ENCODE results near the gene NLRP3. TPM values are rescaled to one million over a fixed set of nuclear protein-coding genes. Genes with fewer than 3 reads are reported as not detected.

NLRP3 gene
- polyA plus RNA-seq, 1 of the 3 experiments (the other 2 are of a cell fraction), result 0.87 TPM

GRCh38 chr1:247494767-247495166 is 78.8 kb downstream of the NLRP3 start:
- no peak overlapping the region for H2AFZ ChIP-seq (ENCODE audit: low read depth)
- no peak overlapping the region for H3K27ac ChIP-seq (ENCODE audit: low read depth in 2 of 2, low read length in 1 of 2)
- H3F3A ChIP-seq (replicated peaks; ENCODE audit: insufficient read depth), result no peaks in the 10 kb centered on the region
- no peaks in the 10 kb centered on the region for H4K20me1 ChIP-seq (ENCODE audit: insufficient read depth)
- H3K9ac ChIP-seq, result no peak overlapping the region
- no peaks in the 10 kb centered on the region for H3K9me2 ChIP-seq
- no peak for TF ChIP-seq IRF3 (IDR thresholded peaks at IDR 0.05; ENCODE audit: low read depth, low read length)
- no peak for TF ChIP-seq JUND (IDR thresholded peaks at IDR 0.05)
- TF ChIP-seq RFX5 (IDR thresholded peaks at IDR 0.05; ENCODE audit: low read length), result no peak
- no peak for TF ChIP-seq EZH2phosphoT487 (IDR thresholded peaks at IDR 0.05; ENCODE audit: borderline replicate concordance, low read depth)
- no peak for TF ChIP-seq GABPA (IDR thresholded peaks at IDR 0.05; ENCODE audit: low read depth)
- TF ChIP-seq RAD21 (IDR thresholded peaks at IDR 0.05; ENCODE audit: low read length), result no peak
- no peak for TF ChIP-seq TAF1 (IDR thresholded peaks at IDR 0.05; ENCODE audit: borderline replicate concordance, low read depth, low read length)
- no peak for TF ChIP-seq CHD2 (IDR thresholded peaks at IDR 0.05; ENCODE audit: low read length, partially characterized antibody)
- no peak for TF ChIP-seq FOXM1 (IDR thresholded peaks at IDR 0.05; ENCODE audit: low read depth)
- no peak for TF ChIP-seq RXRA (IDR thresholded peaks at IDR 0.05; ENCODE audit: borderline replicate concordance, low read depth)
- H3K27me3 ChIP-seq (ENCODE audit: insufficient read depth), result peaks cover 31% of the 10 kb centered on the region; the same call in 1 of the 2 replicates
- no peaks in the 10 kb centered on the region for H3K36me3 ChIP-seq (replicated peaks in 1 of 2; ENCODE audit: control insufficient read depth in 1 of 2, insufficient read depth in 2 of 2, low read length in 1 of 2)
- ChIA-PET CTCF (no interaction called here), POLR2A (no interaction called here)
- no peaks in the 10 kb centered on the region for H3K4me1 ChIP-seq (ENCODE audit: control insufficient read depth in 1 of 2, insufficient read depth in 2 of 2, low read depth in 1 of 2, low read length in 1 of 2)
- no peak for DNase-seq
- 0% methylated on average over 2 of the region's 2 CpGs for WGBS (ENCODE audit: low lambda C conversion rate)
- no peaks in the 10 kb centered on the region for H3K79me2 ChIP-seq (ENCODE audit: insufficient read depth)
- H3K4me3 ChIP-seq (ENCODE audit: low read depth in 2 of 2, low read length in 1 of 2), result no peak overlapping the region
- H3K4me2 ChIP-seq, result no peak overlapping the region
- no peaks in the 10 kb centered on the region for H3K9me3 ChIP-seq

GRCh38 chr1:247496581-247497285 is 80.8 kb downstream of the NLRP3 start:
- no peaks in the 10 kb centered on the region for H3K36me3 ChIP-seq (replicated peaks in 1 of 2; ENCODE audit: control insufficient read depth in 1 of 2, insufficient read depth in 2 of 2, low read length in 1 of 2)
- POLR2A ChIA-PET, result no interaction called here
- H3F3A ChIP-seq (replicated peaks; ENCODE audit: insufficient read depth), result no peaks in the 10 kb centered on the region
- no peaks in the 10 kb centered on the region for H3K4me1 ChIP-seq (ENCODE audit: control insufficient read depth in 1 of 2, insufficient read depth in 2 of 2, low read depth in 1 of 2, low read length in 1 of 2)
- H3K9me3 ChIP-seq, result no peaks in the 10 kb centered on the region
- 0 out of 2 replicates have a peak overlapping the region, but pooled peaks have one; percentile 49 for H2AFZ ChIP-seq (ENCODE audit: low read depth)
- peak overlapping the region; percentile 45; the same call in 1 of the 2 replicates for H3K4me2 ChIP-seq
- no peaks in the 10 kb centered on the region for H3K9me2 ChIP-seq
- DNase-seq, result no peak
- H3K9ac ChIP-seq, result no peak overlapping the region
- no peak overlapping the region for H3K27ac ChIP-seq (ENCODE audit: low read depth in 2 of 2, low read length in 1 of 2)
- H4K20me1 ChIP-seq (ENCODE audit: insufficient read depth), result no peaks in the 10 kb centered on the region
- CTCF ChIA-PET, result interaction anchor here (0.8 to 2.0 kb wide), 2 partner anchors 124 to 131 kb away, joined by 3 to 7 read pairs; no protein-coding TSS in a partner anchor
- no peaks in the 10 kb centered on the region for H3K79me2 ChIP-seq (ENCODE audit: insufficient read depth)
- 0 out of 4 replicates have a peak overlapping the region, but pooled peaks of 1 of the 2 experiments have one; percentile 19 for H3K4me3 ChIP-seq (ENCODE audit: low read depth in 2 of 2, low read length in 1 of 2)
- H3K27me3 ChIP-seq (ENCODE audit: insufficient read depth), result peaks cover 17% of the 10 kb centered on the region; the same call in 1 of the 2 replicates
- 10% methylated on average over 10 of the region's 10 CpGs for WGBS (ENCODE audit: low lambda C conversion rate)
- no peak for TF ChIP-seq POLR2AphosphoS5 (IDR thresholded peaks at IDR 0.05; ENCODE audit: low read depth, low read length)
- TF ChIP-seq REST (IDR thresholded peaks at IDR 0.05; ENCODE audit: low read depth, low read length), result no peak
- no peak for TF ChIP-seq SIN3A (IDR thresholded peaks at IDR 0.05; ENCODE audit: borderline replicate concordance, low read depth, low read length)
- TF ChIP-seq ZBTB33 (IDR thresholded peaks at IDR 0.05; ENCODE audit: borderline replicate concordance, low read depth), result no peak
- no peak for TF ChIP-seq MEF2A (IDR thresholded peaks at IDR 0.05; ENCODE audit: borderline replicate concordance, low read depth)
- TF ChIP-seq RAD21 (IDR thresholded peaks at IDR 0.05; ENCODE audit: low read length), result no peak
- TF ChIP-seq RXRA (IDR thresholded peaks at IDR 0.05; ENCODE audit: borderline replicate concordance, low read depth), result no peak
- TF ChIP-seq FOXJ3 (CRISPR knock-in tag; IDR thresholded peaks at IDR 0.05), result no peak
- TF ChIP-seq TCF12 (IDR thresholded peaks at IDR 0.05), result no peak
- TF ChIP-seq EZH2phosphoT487 (IDR thresholded peaks at IDR 0.05; ENCODE audit: borderline replicate concordance, low read depth), result no peak
- no peak for TF ChIP-seq JUND (IDR thresholded peaks at IDR 0.05)
- TF ChIP-seq PBX3 (IDR thresholded peaks at IDR 0.05), result no peak
- no peak for TF ChIP-seq TAF1 (IDR thresholded peaks at IDR 0.05; ENCODE audit: borderline replicate concordance, low read depth, low read length)
- TF ChIP-seq RCOR1 (IDR thresholded peaks at IDR 0.05; ENCODE audit: low read length), result no peak

All from SK-N-SH (cell line).